ENCODE results near the gene CELF2.

- TF ChIP-seq CTCF (IDR thresholded peaks at IDR 0.05) (no peak), POLR2AphosphoS5 (IDR thresholded peaks at IDR 0.05) (no peak), EP300 (IDR thresholded peaks at IDR 0.05) (no peak), POLR2A (IDR thresholded peaks at IDR 0.05) (no peak)
Observed at GRCh38 chr10:11109590-11109989, 91.9 kb downstream of the CELF2 start.
